SK-N-SH treated with all-trans-retinoic acid at 6 μM for 48 hours (cell line): ENCODE data around the gene FETUB.

Source experiments
- ARNTL ChIP-seq: fragments of 450-650 bp; formaldehyde crosslinking; IDR thresholded peaks from 2 replicates; pipeline ENCODE4 v1.5.0; 2020; ENCODE audit warnings: low read depth, mild to moderate bottlenecking, moderate library complexity, borderline replicate concordance
- CSDC2 ChIP-seq: fragments of 250-450 bp; sonication (Bioruptor Pico); IDR thresholded peaks from 2 replicates; pipeline ENCODE4 v1.5.0; 2020; ENCODE audit warnings: mild to moderate bottlenecking, moderate library complexity
- GLIS3 ChIP-seq: fragments of 250-450 bp; sonication (Bioruptor Pico); IDR thresholded peaks from 2 replicates; pipeline ENCODE4 v1.5.0; 2020; ENCODE audit warnings: mild to moderate bottlenecking, moderate library complexity
- RARB ChIP-seq: fragments of 250-450 bp; sonication (Bioruptor Pico); IDR thresholded peaks from 2 replicates; pipeline ENCODE4 v1.8.0; 2021; ENCODE audit warnings: mild to moderate bottlenecking, moderate library complexity
- SNAI2 ChIP-seq: fragments of 250-450 bp; sonication (Bioruptor Pico); IDR thresholded peaks from 2 replicates; pipeline ENCODE4 v1.5.0; 2020; ENCODE audit warnings: mild to moderate bottlenecking, moderate library complexity
- TOX ChIP-seq: fragments of 250-450 bp; sonication (Bioruptor Pico); IDR thresholded peaks from 2 replicates; pipeline ENCODE4 v1.8.0; 2021; ENCODE audit warnings: mild to moderate bottlenecking, moderate library complexity, borderline replicate concordance
- ZFP3 ChIP-seq: fragments of 250-450 bp; sonication (Bioruptor Pico); IDR thresholded peaks from 2 replicates; pipeline ENCODE4 v1.5.0; 2020; ENCODE audit warnings: mild to moderate bottlenecking, moderate library complexity
- ZNF8 ChIP-seq: fragments of 450-650 bp; formaldehyde crosslinking; IDR thresholded peaks from 2 replicates; pipeline ENCODE4 v1.5.0; 2020; ENCODE audit warnings: mild to moderate bottlenecking, moderate library complexity
- TF ChIP-seq, protein P1 (sequence below): fragments of 250-450 bp; sonication (Bioruptor Pico); IDR thresholded peaks from 2 replicates; pipeline ENCODE4 v1.8.0; 2021; ENCODE audit warnings: low read depth, mild to moderate bottlenecking, moderate library complexity, borderline replicate concordance
- TF ChIP-seq, protein P2 (sequence below): fragments of 250-450 bp; sonication (Bioruptor Pico); IDR thresholded peaks from 2 replicates; pipeline ENCODE4 v1.8.0; 2020; ENCODE audit warnings: mild to moderate bottlenecking, moderate library complexity, borderline replicate concordance
- TF ChIP-seq, protein P3 (sequence below): fragments of 250-450 bp; sonication (Bioruptor Pico); IDR thresholded peaks from 2 replicates; pipeline ENCODE4 v1.5.0; 2020; ENCODE audit warnings: mild to moderate bottlenecking, moderate library complexity

DNA sequence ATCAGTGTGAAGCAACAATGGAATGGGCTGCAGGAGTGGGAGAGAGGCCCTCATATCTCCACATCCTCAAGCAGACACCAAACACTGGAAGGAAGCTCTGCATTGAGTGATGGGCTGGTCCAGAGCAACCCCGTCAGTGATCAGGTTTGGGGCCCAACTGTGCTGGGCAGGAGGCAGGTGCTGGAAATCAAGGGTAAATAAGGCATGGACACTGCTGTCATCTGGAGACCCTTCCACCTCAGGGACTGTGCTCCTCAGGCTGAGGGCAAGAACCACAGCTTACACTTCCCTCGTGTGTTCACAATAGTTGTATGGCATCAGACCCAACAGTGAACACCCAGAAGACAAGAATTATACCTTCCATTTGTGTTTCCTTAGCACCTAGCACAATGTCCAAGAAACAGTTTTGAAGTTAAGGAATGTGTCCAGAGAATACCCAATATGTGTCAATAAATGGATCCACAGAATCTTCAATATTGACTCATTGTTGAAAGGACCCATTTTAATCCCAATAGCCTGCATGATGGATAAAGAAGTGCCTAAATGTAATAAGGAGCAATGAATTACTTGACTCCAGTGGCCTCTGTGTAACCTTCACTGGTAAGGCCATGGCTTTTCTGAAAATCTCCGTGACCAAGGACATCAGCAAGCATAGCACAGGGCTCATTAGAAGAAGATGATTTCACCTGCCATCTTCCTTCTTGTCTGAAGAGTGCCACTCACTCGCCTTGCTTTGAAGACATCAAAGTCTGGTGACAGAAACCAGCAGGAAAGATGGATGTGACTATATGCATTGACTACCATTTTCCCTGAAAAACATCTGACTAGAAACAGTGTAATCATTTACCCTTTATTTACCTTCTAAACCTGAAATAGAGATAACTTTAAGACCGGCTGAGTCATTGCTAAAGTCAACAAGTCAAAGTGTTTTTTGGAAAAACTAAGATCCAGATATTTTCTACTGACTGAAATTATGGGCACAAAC is 34.3 kb upstream of the FETUB start:
- TF ChIP-seq ZNF8 (no peak), RARB (no peak), ZFP3 (no peak), ARNTL (CRISPR knock-in tag) (no peak), TOX (CRISPR knock-in tag) (no peak), GLIS3 (no peak), CSDC2 (CRISPR knock-in tag) (no peak), SNAI2 (CRISPR knock-in tag) (no peak)
- TF ChIP-seq, protein P1, sequence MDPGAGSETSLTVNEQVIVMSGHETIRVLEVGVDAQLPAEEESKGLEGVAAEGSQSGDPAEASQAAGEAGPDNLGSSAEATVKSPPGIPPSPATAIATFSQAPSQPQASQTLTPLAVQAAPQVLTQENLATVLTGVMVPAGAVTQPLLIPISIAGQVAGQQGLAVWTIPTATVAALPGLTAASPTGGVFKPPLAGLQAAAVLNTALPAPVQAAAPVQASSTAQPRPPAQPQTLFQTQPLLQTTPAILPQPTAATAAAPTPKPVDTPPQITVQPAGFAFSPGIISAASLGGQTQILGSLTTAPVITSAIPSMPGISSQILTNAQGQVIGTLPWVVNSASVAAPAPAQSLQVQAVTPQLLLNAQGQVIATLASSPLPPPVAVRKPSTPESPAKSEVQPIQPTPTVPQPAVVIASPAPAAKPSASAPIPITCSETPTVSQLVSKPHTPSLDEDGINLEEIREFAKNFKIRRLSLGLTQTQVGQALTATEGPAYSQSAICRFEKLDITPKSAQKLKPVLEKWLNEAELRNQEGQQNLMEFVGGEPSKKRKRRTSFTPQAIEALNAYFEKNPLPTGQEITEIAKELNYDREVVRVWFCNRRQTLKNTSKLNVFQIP (CRISPR knock-in tag), result no peak
- TF ChIP-seq, protein P2, sequence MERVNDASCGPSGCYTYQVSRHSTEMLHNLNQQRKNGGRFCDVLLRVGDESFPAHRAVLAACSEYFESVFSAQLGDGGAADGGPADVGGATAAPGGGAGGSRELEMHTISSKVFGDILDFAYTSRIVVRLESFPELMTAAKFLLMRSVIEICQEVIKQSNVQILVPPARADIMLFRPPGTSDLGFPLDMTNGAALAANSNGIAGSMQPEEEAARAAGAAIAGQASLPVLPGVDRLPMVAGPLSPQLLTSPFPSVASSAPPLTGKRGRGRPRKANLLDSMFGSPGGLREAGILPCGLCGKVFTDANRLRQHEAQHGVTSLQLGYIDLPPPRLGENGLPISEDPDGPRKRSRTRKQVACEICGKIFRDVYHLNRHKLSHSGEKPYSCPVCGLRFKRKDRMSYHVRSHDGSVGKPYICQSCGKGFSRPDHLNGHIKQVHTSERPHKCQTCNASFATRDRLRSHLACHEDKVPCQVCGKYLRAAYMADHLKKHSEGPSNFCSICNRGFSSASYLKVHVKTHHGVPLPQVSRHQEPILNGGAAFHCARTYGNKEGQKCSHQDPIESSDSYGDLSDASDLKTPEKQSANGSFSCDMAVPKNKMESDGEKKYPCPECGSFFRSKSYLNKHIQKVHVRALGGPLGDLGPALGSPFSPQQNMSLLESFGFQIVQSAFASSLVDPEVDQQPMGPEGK (CRISPR knock-in tag), result no peak
- TF ChIP-seq, protein P3, sequence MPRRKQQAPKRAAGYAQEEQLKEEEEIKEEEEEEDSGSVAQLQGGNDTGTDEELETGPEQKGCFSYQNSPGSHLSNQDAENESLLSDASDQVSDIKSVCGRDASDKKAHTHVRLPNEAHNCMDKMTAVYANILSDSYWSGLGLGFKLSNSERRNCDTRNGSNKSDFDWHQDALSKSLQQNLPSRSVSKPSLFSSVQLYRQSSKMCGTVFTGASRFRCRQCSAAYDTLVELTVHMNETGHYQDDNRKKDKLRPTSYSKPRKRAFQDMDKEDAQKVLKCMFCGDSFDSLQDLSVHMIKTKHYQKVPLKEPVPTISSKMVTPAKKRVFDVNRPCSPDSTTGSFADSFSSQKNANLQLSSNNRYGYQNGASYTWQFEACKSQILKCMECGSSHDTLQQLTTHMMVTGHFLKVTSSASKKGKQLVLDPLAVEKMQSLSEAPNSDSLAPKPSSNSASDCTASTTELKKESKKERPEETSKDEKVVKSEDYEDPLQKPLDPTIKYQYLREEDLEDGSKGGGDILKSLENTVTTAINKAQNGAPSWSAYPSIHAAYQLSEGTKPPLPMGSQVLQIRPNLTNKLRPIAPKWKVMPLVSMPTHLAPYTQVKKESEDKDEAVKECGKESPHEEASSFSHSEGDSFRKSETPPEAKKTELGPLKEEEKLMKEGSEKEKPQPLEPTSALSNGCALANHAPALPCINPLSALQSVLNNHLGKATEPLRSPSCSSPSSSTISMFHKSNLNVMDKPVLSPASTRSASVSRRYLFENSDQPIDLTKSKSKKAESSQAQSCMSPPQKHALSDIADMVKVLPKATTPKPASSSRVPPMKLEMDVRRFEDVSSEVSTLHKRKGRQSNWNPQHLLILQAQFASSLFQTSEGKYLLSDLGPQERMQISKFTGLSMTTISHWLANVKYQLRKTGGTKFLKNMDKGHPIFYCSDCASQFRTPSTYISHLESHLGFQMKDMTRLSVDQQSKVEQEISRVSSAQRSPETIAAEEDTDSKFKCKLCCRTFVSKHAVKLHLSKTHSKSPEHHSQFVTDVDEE (CRISPR knock-in tag), result no peak
